NCI-H1417 treated with DMSO at 0.1 percent for 48 hours (cell line): ENCODE data around the gene MYO16.

ENCODE experiments used
- DNase-seq: peaks from one replicate; lab custom pipeline; 2025; lab: John Stamatoyannopoulos, UW

The MYO16 gene

GRCh38 chr13:108797354-108797753, 167.9 kb downstream of the MYO16 start:
- DNase-seq: no peak

GRCh38 chr13:108807841-108808240, 178.4 kb downstream of the MYO16 start:
- no peak for DNase-seq

- no peak for DNase-seq
Measured at GRCh38 chr13:108812165-108812564, 182.8 kb downstream of the MYO16 start.

GRCh38 chr13:108812661-108813060, 183.2 kb downstream of the MYO16 start:
- no peak for DNase-seq

- DNase-seq: no peak
Measured at GRCh38 chr13:108813587-108814170, 184.3 kb downstream of the MYO16 start.

GRCh38 chr13:108816375-108816774, 187.0 kb downstream of the MYO16 start:
- no peak for DNase-seq

- DNase-seq: no peak
Measured at GRCh38 chr13:108827646-108828045, 198.2 kb downstream of the MYO16 start.

GRCh38 chr13:108828086-108828815, 198.8 kb downstream of the MYO16 start:
- DNase-seq: no peak

- no peak for DNase-seq
Measured at GRCh38 chr13:108830916-108831315, 201.5 kb downstream of the MYO16 start.

- DNase-seq: no peak
Measured at GRCh38 chr13:108833531-108833930, 204.1 kb downstream of the MYO16 start.

- DNase-seq: no peak
Measured at GRCh38 chr13:108834193-108834592, 204.8 kb downstream of the MYO16 start.

- DNase-seq: no peak
Measured at GRCh38 chr13:108835083-108835482, 205.7 kb downstream of the MYO16 start.

GRCh38 chr13:108850691-108851090, 221.3 kb downstream of the MYO16 start:
- DNase-seq: no peak

- no peak for DNase-seq
Measured at GRCh38 chr13:108851660-108852059, 222.2 kb downstream of the MYO16 start.

- DNase-seq: no peak
Measured at GRCh38 chr13:108853031-108853430, 223.6 kb downstream of the MYO16 start.

GRCh38 chr13:108855737-108856387, 226.5 kb downstream of the MYO16 start:
- DNase-seq: no peak

GRCh38 chr13:108858676-108859075, 229.3 kb downstream of the MYO16 start:
- no peak for DNase-seq

GRCh38 chr13:108859197-108860012, 230.0 kb downstream of the MYO16 start:
- DNase-seq: no peak

GRCh38 chr13:108860418-108860817, 231.0 kb downstream of the MYO16 start:
- no peak for DNase-seq

GRCh38 chr13:108877300-108877699, 247.9 kb downstream of the MYO16 start:
- no peak for DNase-seq

GRCh38 chr13:108878732-108879131, 249.3 kb downstream of the MYO16 start:
- DNase-seq: no peak

- no peak for DNase-seq
Measured at GRCh38 chr13:108889324-108889984, 260.0 kb downstream of the MYO16 start.
